ENCODE results near the gene RNF17. TPM values are rescaled to one million over a fixed set of nuclear protein-coding genes. Genes with fewer than 3 reads are reported as not detected.

RNF17 gene
- total RNA-seq, 1 experiment from 2014 or later: 0.14 TPM

DNA sequence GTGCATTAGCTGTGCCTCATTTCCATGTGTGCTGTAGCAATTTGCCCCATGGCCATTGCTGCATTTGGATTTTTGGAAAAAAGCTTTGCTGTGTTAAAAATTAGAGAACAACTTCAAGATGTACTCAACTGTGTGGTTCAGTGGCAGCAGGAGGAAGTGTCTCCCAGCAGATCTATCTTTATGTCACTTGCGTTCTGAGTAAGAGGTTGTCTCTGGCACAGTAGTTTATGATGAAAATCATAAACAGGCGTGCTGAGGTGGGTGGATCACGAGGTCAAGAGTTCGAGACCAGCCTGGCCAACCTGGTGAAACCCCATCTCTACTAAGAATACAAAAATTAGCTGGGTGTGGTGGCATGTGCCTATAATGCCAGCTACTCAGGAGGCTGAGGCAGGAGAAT, 29.0 kb upstream of the RNF17 start:
- Histone ChIP-seq H3K36me3 (ENCODE audit: control insufficient read depth, insufficient read depth, low read length) (no peaks in the 10 kb centered on the region), H3K4me3 (ENCODE audit: low read depth, low read length) (no peak overlapping the region), H3K27me3 (replicated peaks; ENCODE audit: control insufficient read depth, insufficient read depth, low read length) (no peaks in the 10 kb centered on the region), H3K9me3 (peaks cover 11% of the 10 kb centered on the region), H3K4me1 (no peaks in the 10 kb centered on the region)
- peaks cover 27% of the 10 kb centered on the region for H3K9me3 Mint-ChIP-seq (ENCODE audit: unreplicated experiment)
- BruUV-seq (replicated peaks): no TSS peak
- DNase-seq: no peak
- H3K4me3 Mint-ChIP-seq (ENCODE audit: unreplicated experiment): no peak overlapping the region
- POLR2A ChIA-PET: no interaction called here
- H3K27ac Mint-ChIP-seq (ENCODE audit: unreplicated experiment): no peak overlapping the region
- CTCF ChIA-PET: no interaction called here
- TF ChIP-seq, protein P1, sequence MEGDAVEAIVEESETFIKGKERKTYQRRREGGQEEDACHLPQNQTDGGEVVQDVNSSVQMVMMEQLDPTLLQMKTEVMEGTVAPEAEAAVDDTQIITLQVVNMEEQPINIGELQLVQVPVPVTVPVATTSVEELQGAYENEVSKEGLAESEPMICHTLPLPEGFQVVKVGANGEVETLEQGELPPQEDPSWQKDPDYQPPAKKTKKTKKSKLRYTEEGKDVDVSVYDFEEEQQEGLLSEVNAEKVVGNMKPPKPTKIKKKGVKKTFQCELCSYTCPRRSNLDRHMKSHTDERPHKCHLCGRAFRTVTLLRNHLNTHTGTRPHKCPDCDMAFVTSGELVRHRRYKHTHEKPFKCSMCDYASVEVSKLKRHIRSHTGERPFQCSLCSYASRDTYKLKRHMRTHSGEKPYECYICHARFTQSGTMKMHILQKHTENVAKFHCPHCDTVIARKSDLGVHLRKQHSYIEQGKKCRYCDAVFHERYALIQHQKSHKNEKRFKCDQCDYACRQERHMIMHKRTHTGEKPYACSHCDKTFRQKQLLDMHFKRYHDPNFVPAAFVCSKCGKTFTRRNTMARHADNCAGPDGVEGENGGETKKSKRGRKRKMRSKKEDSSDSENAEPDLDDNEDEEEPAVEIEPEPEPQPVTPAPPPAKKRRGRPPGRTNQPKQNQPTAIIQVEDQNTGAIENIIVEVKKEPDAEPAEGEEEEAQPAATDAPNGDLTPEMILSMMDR (IDR thresholded peaks at IDR 0.05; ENCODE audit: insufficient read depth in 1 of 2, low read depth in 1 of 2, low read length in 1 of 2, severe bottlenecking in 1 of 2, unreplicated experiment in 1 of 2): no peak
- H3K27me3 Mint-ChIP-seq (ENCODE audit: insufficient read depth, unreplicated experiment): no peaks in the 10 kb centered on the region
- H3K36me3 Mint-ChIP-seq (ENCODE audit: insufficient read depth, unreplicated experiment): no peaks in the 10 kb centered on the region
- H3K4me1 Mint-ChIP-seq (ENCODE audit: low read depth, unreplicated experiment): no peaks in the 10 kb centered on the region
- intact Hi-C loops (cut with micrococcal nuclease; ENCODE audit: unreplicated experiment): no loop called here

DNA sequence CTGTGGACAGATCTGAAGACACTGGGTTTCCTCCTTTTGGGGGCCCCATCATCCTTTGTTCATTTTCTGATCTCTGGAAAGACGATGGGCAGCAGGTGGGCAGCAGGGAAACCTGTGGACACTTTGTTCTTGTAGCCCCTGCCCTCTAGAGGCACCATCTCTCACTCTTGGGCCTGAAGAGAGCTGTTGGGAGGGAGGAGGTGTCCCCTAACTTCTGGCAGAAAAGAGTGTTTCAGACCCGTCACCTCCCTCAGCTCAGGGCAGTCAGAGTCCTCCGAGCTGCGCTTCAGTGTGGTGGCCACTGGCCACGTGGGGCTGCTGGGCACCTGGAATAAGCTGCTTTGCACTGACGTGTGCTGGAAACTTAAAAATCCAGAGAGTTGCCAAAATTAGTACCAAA, 26.9 kb upstream of the RNF17 start:
- no peak for DNase-seq
- H3K36me3 Mint-ChIP-seq (ENCODE audit: insufficient read depth, unreplicated experiment): no peaks in the 10 kb centered on the region
- peaks cover 8% of the 10 kb centered on the region for H3K9me3 ChIP-seq
- intact Hi-C loops (cut with micrococcal nuclease; ENCODE audit: unreplicated experiment): no loop called here
- H3K9me3 Mint-ChIP-seq (ENCODE audit: unreplicated experiment): peaks cover 6% of the 10 kb centered on the region
- H3K36me3 ChIP-seq (ENCODE audit: control insufficient read depth, insufficient read depth, low read length): no peaks in the 10 kb centered on the region
- TF ChIP-seq, protein P1 (IDR thresholded peaks at IDR 0.05; ENCODE audit: insufficient read depth in 1 of 2, low read depth in 1 of 2, low read length in 1 of 2, severe bottlenecking in 1 of 2, unreplicated experiment in 1 of 2): no peak
- no peaks in the 10 kb centered on the region for H3K4me1 Mint-ChIP-seq (ENCODE audit: low read depth, unreplicated experiment)
- no peaks in the 10 kb centered on the region for H3K27me3 Mint-ChIP-seq (ENCODE audit: insufficient read depth, unreplicated experiment)
- CTCF ChIA-PET: no interaction called here
- no peak overlapping the region for H3K27ac Mint-ChIP-seq (ENCODE audit: unreplicated experiment)
- no peak overlapping the region for H3K4me3 ChIP-seq (ENCODE audit: low read depth, low read length)
- no peaks in the 10 kb centered on the region for H3K4me1 ChIP-seq
- H3K4me3 Mint-ChIP-seq (ENCODE audit: unreplicated experiment): no peak overlapping the region
- POLR2A ChIA-PET: no interaction called here
- BruUV-seq (replicated peaks): no TSS peak
- H3K27me3 ChIP-seq (replicated peaks; ENCODE audit: control insufficient read depth, insufficient read depth, low read length): no peaks in the 10 kb centered on the region

DNA sequence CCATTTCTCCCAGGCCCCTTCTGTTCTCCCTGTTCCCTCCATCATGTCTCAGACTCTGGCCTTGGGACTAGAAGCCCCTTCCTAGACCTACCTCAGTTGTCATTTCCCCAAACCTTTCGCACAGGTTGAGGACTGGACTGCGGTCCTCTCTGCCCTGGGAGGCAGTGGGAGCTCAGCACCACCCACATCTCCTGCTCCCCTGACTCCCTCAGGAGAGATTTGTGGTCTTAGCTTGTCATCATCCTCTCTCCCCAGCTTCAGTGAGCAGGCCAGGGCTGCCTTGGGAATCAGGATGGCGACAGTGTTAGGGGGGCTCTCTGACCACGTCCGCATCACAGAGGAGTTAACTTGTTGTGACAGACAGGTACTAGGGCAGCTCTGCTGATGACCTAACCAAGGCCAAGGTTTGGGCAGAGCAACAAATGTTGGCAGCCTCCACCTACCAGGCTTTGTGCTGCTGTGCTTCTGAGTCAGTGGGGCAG, 25.6 kb upstream of the RNF17 start:
- H3K9me3 ChIP-seq: no peaks in the 10 kb centered on the region
- intact Hi-C loops (cut with micrococcal nuclease; ENCODE audit: unreplicated experiment): no loop called here
- no peak overlapping the region for H3K4me3 ChIP-seq (ENCODE audit: low read depth, low read length)
- POLR2A ChIA-PET: no interaction called here
- no TSS peak for BruUV-seq (replicated peaks)
- H3K27me3 ChIP-seq (replicated peaks; ENCODE audit: control insufficient read depth, insufficient read depth, low read length): no peaks in the 10 kb centered on the region
- Mint-ChIP-seq H3K27me3 (ENCODE audit: insufficient read depth, unreplicated experiment) (no peaks in the 10 kb centered on the region), H3K9me3 (ENCODE audit: unreplicated experiment) (no peaks in the 10 kb centered on the region), H3K4me3 (ENCODE audit: unreplicated experiment) (no peak overlapping the region), H3K36me3 (ENCODE audit: insufficient read depth, unreplicated experiment) (no peaks in the 10 kb centered on the region), H3K27ac (ENCODE audit: unreplicated experiment) (no peak overlapping the region), H3K4me1 (ENCODE audit: low read depth, unreplicated experiment) (no peaks in the 10 kb centered on the region)
- no peak for DNase-seq
- CTCF ChIA-PET: no interaction called here
- H3K4me1 ChIP-seq: no peaks in the 10 kb centered on the region
- no peaks in the 10 kb centered on the region for H3K36me3 ChIP-seq (ENCODE audit: control insufficient read depth, insufficient read depth, low read length)
- TF ChIP-seq, protein P1 (IDR thresholded peaks at IDR 0.05; ENCODE audit: insufficient read depth in 1 of 2, low read depth in 1 of 2, low read length in 1 of 2, severe bottlenecking in 1 of 2, unreplicated experiment in 1 of 2): no peak

Data from Caco-2 (cell line).